ENCODE results near the gene SDHB. TPM values are rescaled to one million over a fixed set of nuclear protein-coding genes. Genes with fewer than 3 reads are reported as not detected.
"Not testable (repeated sequence)": the region's sequence is repeated elsewhere in the genome, so short reads cannot be mapped to it uniquely, and the experiment has no call there.

The SDHB gene
- total RNA-seq, 1 donor from 2014 or later, result 44.9 TPM

DNA sequence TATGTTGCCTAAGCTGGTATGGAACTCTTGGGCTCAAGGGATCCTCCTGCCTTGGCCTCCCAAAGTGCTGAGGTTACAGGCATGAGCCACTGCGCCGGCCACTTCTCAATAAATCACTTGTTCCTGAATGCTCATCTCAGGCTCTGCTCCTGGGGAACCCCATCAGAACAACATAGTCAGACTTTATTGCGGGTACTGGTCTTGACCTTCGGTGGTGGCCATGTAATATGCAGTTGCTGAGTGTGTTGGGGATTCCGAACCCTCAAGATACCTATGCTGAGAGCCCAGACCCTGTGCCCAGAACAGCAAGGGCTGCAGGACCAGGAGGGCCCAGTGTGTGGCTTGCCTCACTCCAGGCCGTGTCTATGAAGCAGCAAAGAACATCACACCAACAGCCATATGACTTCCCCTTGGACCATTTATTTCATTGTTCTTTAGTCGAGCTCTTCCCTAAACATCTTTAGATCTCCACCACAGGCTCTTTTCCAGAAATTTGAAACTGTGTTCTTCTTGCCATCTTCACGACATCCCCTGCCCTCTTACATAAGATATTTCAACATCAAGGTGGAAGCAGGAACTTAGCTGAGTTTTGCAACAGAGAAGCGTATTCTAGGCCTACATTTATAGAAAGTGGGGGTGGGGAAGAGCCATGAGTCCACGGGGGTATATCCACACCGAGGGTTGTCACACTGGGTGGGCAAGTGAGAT lies 12.7 kb upstream of the SDHB start:
- no peak overlapping the region for H3K4me3 Mint-ChIP-seq (ENCODE audit: unreplicated experiment)
- DNase-seq (ENCODE audit: low spot score), result no peak
- H3K27ac Mint-ChIP-seq (ENCODE audit: unreplicated experiment), result no peak overlapping the region
- H3K4me1 Mint-ChIP-seq (ENCODE audit: unreplicated experiment), result peaks cover 4% of the 10 kb centered on the region
- no peaks in the 10 kb centered on the region for H3K9me3 Mint-ChIP-seq (ENCODE audit: unreplicated experiment)
- peaks cover 5% of the 10 kb centered on the region for H3K27me3 Mint-ChIP-seq (ENCODE audit: unreplicated experiment)
- no peak for TF ChIP-seq CTCF (IDR thresholded peaks at IDR 0.05; ENCODE audit: unreplicated experiment)
- no peaks in the 10 kb centered on the region for H3K36me3 Mint-ChIP-seq (ENCODE audit: low read depth, unreplicated experiment)

- Mint-ChIP-seq H3K9me3 (ENCODE audit: unreplicated experiment) (no peaks in the 10 kb centered on the region), H3K27ac (ENCODE audit: unreplicated experiment) (no peak overlapping the region), H3K36me3 (ENCODE audit: low read depth, unreplicated experiment) (no peaks in the 10 kb centered on the region), H3K4me1 (ENCODE audit: unreplicated experiment) (peaks cover 4% of the 10 kb centered on the region), H3K4me3 (ENCODE audit: unreplicated experiment) (no peak overlapping the region), H3K27me3 (ENCODE audit: unreplicated experiment) (peaks cover 5% of the 10 kb centered on the region)
- no peak for TF ChIP-seq CTCF (IDR thresholded peaks at IDR 0.05; ENCODE audit: unreplicated experiment)
- no peak for DNase-seq (ENCODE audit: low spot score)
These were observed 11.8 kb upstream of the SDHB start for GRCh38 chr1:17065666-17066065.

GRCh38 chr1:17062751-17063150 lies 8.9 kb upstream of the SDHB start:
- H3K9me3 Mint-ChIP-seq (ENCODE audit: unreplicated experiment); H3K4me1 Mint-ChIP-seq (ENCODE audit: unreplicated experiment); DNase-seq (ENCODE audit: low spot score); H3K36me3 Mint-ChIP-seq (ENCODE audit: low read depth, unreplicated experiment); H3K4me3 Mint-ChIP-seq (ENCODE audit: unreplicated experiment); H3K27ac Mint-ChIP-seq (ENCODE audit: unreplicated experiment); H3K27me3 Mint-ChIP-seq (ENCODE audit: unreplicated experiment): not testable (repeated sequence)

- peaks cover 2% of the 10 kb centered on the region for H3K27me3 Mint-ChIP-seq (ENCODE audit: unreplicated experiment)
- no peak for DNase-seq (ENCODE audit: low spot score)
- peaks cover 4% of the 10 kb centered on the region for H3K4me1 Mint-ChIP-seq (ENCODE audit: unreplicated experiment)
- no peak for TF ChIP-seq CTCF (IDR thresholded peaks at IDR 0.05; ENCODE audit: unreplicated experiment)
- no peak overlapping the region for H3K27ac Mint-ChIP-seq (ENCODE audit: unreplicated experiment)
- no peaks in the 10 kb centered on the region for H3K36me3 Mint-ChIP-seq (ENCODE audit: low read depth, unreplicated experiment)
- no peaks in the 10 kb centered on the region for H3K9me3 Mint-ChIP-seq (ENCODE audit: unreplicated experiment)
- H3K4me3 Mint-ChIP-seq (ENCODE audit: unreplicated experiment), result no peak overlapping the region
These were observed 8.1 kb upstream of the SDHB start for GRCh38 chr1:17061892-17062291.

- no peak overlapping the region for H3K27ac Mint-ChIP-seq (ENCODE audit: unreplicated experiment)
- H3K27me3 Mint-ChIP-seq (ENCODE audit: unreplicated experiment), result peaks cover 2% of the 10 kb centered on the region
- TF ChIP-seq CTCF (IDR thresholded peaks at IDR 0.05; ENCODE audit: unreplicated experiment), result no peak
- no peak overlapping the region for H3K4me3 Mint-ChIP-seq (ENCODE audit: unreplicated experiment)
- H3K36me3 Mint-ChIP-seq (ENCODE audit: low read depth, unreplicated experiment), result no peaks in the 10 kb centered on the region
- DNase-seq (ENCODE audit: low spot score), result no peak
- no peaks in the 10 kb centered on the region for H3K9me3 Mint-ChIP-seq (ENCODE audit: unreplicated experiment)
- peaks cover 4% of the 10 kb centered on the region for H3K4me1 Mint-ChIP-seq (ENCODE audit: unreplicated experiment)
These were observed 7.7 kb upstream of the SDHB start for GRCh38 chr1:17061486-17061885.
